Chondrocyte (in vitro differentiated cells): ENCODE data around the gene ACVR2B. TPM values are rescaled to one million over a fixed set of nuclear protein-coding genes. Genes with fewer than 3 reads are reported as not detected.
A peak's percentile ranks its signal among the peaks of the same experiment; 100 is the strongest.

Experiments
- DNase-seq: peaks from one replicate; pipeline ENCODE4 v3.0.0; 2021; ENCODE audit warnings: mixed read lengths, low spot score
- H3K27ac Mint-ChIP-seq: one replicate; pipeline ENCODE4 v1.8.0; 2021; ENCODE audit warnings: mild to moderate bottlenecking, moderate library complexity, mixed read lengths; ENCODE audit not compliant: unreplicated experiment
- H3K27me3 Mint-ChIP-seq: 2 replicates; pipeline ENCODE4 v1.8.0; 2021; ENCODE audit warnings: low read depth, mixed read lengths
- H3K36me3 Mint-ChIP-seq: 2 replicates; pipeline ENCODE4 v1.8.0; 2021; ENCODE audit warnings: low read depth, mixed read lengths
- H3K4me1 Mint-ChIP-seq: 2 replicates; pipeline ENCODE4 v1.8.0; 2021; ENCODE audit warnings: low read depth, mild to moderate bottlenecking, mixed read lengths
- H3K4me3 Mint-ChIP-seq: one replicate; pipeline ENCODE4 v1.8.0; 2021; ENCODE audit warnings: mild to moderate bottlenecking, moderate library complexity, mixed read lengths; ENCODE audit not compliant: unreplicated experiment
- H3K9me3 Mint-ChIP-seq: 2 replicates; pipeline ENCODE4 v1.8.0; 2021; ENCODE audit warnings: low read depth, mixed read lengths
- total RNA-seq: library from RNA; stranded (reverse); gene quantifications from 3 replicates; pipeline ENCODE4 v1.2.1, GENCODE V29; 2021
- TF ChIP-seq, protein P1 (sequence below): fragments of 200-600 bp; sonication (generic); IDR thresholded peaks from 2 replicates; pipeline ENCODE4 v1.5.0; 2021; ENCODE audit warnings: antibody characterized with exemption, mild to moderate bottlenecking, moderate library complexity

Gene ACVR2B
- total RNA-seq, 1 donor from 2014 or later, result 4.3 TPM

DNA sequence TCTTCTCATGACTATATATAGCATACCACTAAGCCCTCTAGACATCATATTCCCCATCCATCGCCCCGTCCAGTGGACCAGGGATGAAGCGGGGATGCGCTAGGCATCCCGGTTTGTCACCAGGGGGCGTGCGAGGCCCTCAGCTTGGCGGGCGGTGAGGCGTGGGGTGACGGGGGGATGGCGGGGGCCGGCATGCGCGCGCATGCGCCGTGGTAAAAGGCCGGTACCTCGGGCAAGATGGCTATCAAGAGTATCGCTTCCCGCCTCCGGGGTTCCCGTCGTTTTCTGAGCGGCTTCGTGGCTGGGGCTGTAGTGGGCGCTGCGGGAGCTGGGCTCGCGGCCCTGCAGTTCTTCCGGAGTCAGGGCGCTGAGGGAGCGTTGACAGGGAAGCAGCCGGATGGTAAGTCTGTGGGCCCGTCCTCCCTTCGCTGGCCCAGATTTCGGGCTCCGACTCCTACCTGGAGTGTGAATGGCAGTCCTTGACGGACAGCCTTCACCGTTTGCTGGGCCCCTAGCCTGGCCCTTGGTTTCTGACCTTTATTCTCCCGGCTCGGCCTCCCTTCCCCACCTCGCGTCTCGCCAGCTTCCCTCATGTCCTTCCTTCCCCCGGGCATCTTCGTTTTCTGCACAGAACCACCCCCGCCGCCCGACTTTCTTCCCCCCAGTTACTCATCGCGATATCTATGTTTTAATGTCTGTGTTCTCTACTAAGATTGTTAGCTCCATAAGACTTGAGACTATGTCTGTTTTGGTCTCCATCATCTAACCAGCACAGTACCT lies 42.6 kb downstream of the ACVR2B start, which contains the start of gene EXOG:
EXOG (plus strand) TSS at position 210 of the 780 bp plus-strand sequence; CDS start at position 238, 28 bp downstream.
- Mint-ChIP-seq H3K27ac (peak within 1 kb of the TSS; percentile 91), H3K4me1 (peaks cover 24% of the 10 kb centered on the region), H3K36me3 (peaks cover 5% of the 10 kb centered on the region), H3K9me3 (no peaks in the 10 kb centered on the region), H3K4me3 (peak within 1 kb of the TSS; percentile 99), H3K27me3 (no peaks in the 10 kb centered on the region)
- peak; percentile 96 for DNase-seq
- TF ChIP-seq, protein P1, sequence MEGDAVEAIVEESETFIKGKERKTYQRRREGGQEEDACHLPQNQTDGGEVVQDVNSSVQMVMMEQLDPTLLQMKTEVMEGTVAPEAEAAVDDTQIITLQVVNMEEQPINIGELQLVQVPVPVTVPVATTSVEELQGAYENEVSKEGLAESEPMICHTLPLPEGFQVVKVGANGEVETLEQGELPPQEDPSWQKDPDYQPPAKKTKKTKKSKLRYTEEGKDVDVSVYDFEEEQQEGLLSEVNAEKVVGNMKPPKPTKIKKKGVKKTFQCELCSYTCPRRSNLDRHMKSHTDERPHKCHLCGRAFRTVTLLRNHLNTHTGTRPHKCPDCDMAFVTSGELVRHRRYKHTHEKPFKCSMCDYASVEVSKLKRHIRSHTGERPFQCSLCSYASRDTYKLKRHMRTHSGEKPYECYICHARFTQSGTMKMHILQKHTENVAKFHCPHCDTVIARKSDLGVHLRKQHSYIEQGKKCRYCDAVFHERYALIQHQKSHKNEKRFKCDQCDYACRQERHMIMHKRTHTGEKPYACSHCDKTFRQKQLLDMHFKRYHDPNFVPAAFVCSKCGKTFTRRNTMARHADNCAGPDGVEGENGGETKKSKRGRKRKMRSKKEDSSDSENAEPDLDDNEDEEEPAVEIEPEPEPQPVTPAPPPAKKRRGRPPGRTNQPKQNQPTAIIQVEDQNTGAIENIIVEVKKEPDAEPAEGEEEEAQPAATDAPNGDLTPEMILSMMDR, result peak; percentile 90

- no peak for DNase-seq
- peaks cover 28% of the 10 kb centered on the region for H3K4me1 Mint-ChIP-seq
These were observed 43.3 kb downstream of the ACVR2B start for GRCh38 chr3:38497031-38497430.

DNA sequence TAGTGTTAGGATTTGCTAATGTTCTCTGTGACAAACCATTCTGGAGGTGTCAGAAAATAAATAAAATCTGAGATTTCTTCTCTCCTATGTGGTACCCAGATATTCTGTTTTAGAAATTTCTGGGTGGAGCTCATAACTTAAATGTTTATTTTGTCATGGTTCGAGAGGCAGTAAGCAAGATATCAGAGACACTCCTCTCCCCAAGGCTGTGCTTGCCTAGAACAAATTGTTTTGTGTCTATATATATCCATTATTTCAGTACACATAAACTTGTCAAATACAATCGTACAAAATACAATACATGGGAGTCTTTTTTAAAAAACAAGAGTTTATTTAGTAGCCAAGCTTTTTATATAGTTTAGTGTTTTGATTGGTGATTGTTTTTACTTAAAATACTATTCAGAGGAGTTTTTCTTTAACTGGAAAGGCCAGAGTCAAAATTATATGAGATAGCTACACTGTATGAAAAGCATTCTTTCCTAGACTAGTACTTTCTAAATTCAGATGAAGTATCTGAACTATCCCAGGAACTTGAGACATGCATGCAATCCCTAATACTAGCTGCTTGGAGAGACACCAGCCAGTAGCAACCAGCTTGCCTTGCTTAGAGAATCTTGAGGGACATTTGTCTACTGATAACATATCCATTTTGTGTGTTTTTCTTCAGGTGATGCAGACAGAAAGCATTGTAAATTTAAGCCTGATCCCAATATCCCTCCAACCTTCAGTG lies 47.2 kb downstream of the ACVR2B start:
- TF ChIP-seq, protein P1, result no peak
- peaks cover 28% of the 10 kb centered on the region for H3K4me1 Mint-ChIP-seq

More at GRCh38 chr3:38497031-38497430, 43.3 kb downstream of the ACVR2B start:
- Mint-ChIP-seq H3K4me3 (peak overlapping the region; percentile 99), H3K27me3 (no peaks in the 10 kb centered on the region), H3K9me3 (no peaks in the 10 kb centered on the region), H3K36me3 (peaks cover 6% of the 10 kb centered on the region), H3K27ac (peak overlapping the region; percentile 91)
- TF ChIP-seq, protein P1, result no peak

DNA sequence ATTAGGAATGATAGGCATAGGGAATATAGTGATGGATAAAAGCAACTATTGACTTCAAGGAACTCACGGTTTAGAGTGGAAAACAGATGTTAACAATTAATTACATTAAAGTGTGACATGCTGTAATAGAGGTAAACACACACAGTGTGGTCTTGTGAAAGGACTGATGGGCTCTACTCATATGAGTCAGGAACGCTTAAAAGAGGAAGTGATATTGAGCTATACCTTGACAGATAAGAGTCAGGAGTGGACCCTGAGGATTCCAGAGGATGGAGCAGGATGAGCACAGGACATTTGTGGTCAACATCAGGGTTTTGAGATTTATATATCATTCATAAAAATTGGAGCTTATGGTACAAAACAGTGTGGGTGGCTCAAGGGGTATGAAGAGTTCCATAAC lies 53.4 kb downstream of the ACVR2B start:
- no peak overlapping the region for H3K4me3 Mint-ChIP-seq
- H3K27me3 Mint-ChIP-seq, result no peaks in the 10 kb centered on the region
- no peaks in the 10 kb centered on the region for H3K9me3 Mint-ChIP-seq
- H3K36me3 Mint-ChIP-seq, result peaks cover 22% of the 10 kb centered on the region
- DNase-seq, result no peak
- peaks cover 2% of the 10 kb centered on the region for H3K4me1 Mint-ChIP-seq
- H3K27ac Mint-ChIP-seq, result no peak overlapping the region
- TF ChIP-seq, protein P1, result no peak

More for the DNA sequence above, 47.2 kb downstream of the ACVR2B start:
- no peaks in the 10 kb centered on the region for H3K27me3 Mint-ChIP-seq
- no peak for DNase-seq
- H3K9me3 Mint-ChIP-seq, result no peaks in the 10 kb centered on the region
- peaks cover 9% of the 10 kb centered on the region for H3K36me3 Mint-ChIP-seq
- H3K4me3 Mint-ChIP-seq, result no peak overlapping the region
- peak overlapping the region; percentile 2 for H3K27ac Mint-ChIP-seq

DNA sequence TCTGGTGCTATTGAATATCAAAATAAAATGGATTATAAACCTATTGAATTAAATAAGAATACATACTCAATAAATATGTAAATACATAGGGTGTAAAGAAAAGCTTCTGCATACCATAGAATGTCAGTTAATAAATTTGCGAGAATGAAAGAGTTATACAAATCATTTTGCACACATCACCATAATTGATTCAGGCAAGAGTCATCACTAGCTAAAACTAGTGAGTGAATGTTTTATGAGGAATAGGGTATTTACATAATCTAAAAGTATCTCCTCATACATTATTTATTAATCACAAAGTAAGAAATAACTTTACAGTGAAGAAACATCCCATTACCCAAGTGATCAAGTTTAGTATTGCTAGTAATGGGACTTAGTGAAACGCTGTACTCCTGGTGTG lies 56.0 kb downstream of the ACVR2B start:
- peaks cover 2% of the 10 kb centered on the region for H3K4me1 Mint-ChIP-seq
- no peaks in the 10 kb centered on the region for H3K9me3 Mint-ChIP-seq
- H3K27me3 Mint-ChIP-seq, result no peaks in the 10 kb centered on the region
- DNase-seq, result no peak
- H3K36me3 Mint-ChIP-seq, result peaks cover 31% of the 10 kb centered on the region
- TF ChIP-seq, protein P1, result no peak
- H3K4me3 Mint-ChIP-seq, result no peak overlapping the region
- no peak overlapping the region for H3K27ac Mint-ChIP-seq
